Kidney epithelial cell (primary cell): ENCODE results near the gene HHATL. TPM values are rescaled to one million over a fixed set of nuclear protein-coding genes. Genes with fewer than 3 reads are reported as not detected.

Experiments used
- DNase-seq: peaks from one replicate; pipeline ENCODE4 v3.0.0-alpha.2; 2010; ENCODE audit warnings: low read depth
- H3K27me3 ChIP-seq: 2 replicates; pipeline ENCODE4 v1.6.0; 2011; ENCODE audit warnings: low read length; ENCODE audit not compliant: control insufficient read depth, insufficient read depth
- H3K36me3 ChIP-seq: 2 replicates; pipeline ENCODE4 v1.5.1; 2011; ENCODE audit warnings: low read length; ENCODE audit not compliant: control insufficient read depth, insufficient read depth
- H3K4me3 ChIP-seq: 2 replicates; pipeline ENCODE4 v1.5.1; 2011; ENCODE audit warnings: low read depth, mild to moderate bottlenecking, control low read depth, low read length
- CTCF ChIP-seq: IDR thresholded peaks from 2 replicates; pipeline ENCODE4 v1.5.1; 2011; ENCODE audit warnings: mild to moderate bottlenecking, moderate library complexity, low read length, control low read depth, inconsistent platforms; ENCODE audit not compliant: insufficient read depth, poor library complexity, severe bottlenecking
- total RNA-seq: library from RNA; depleted of rRNA; stranded (reverse); fragments of >200 nt; gene quantifications from 2 replicates; pipeline ENCODE4 v1.2.3, GENCODE V29; 2015

HHATL gene
- total RNA-seq, 1 donor from 2014 or later, result not detected

GRCh38 chr3:42649783-42650182 lies 52.8 kb downstream of the HHATL start:
- no peaks in the 10 kb centered on the region for H3K36me3 ChIP-seq
- no peak overlapping the region for H3K4me3 ChIP-seq
- DNase-seq, result no peak
- no peaks in the 10 kb centered on the region for H3K27me3 ChIP-seq
- TF ChIP-seq CTCF, result no peak

- Histone ChIP-seq H3K27me3 (no peaks in the 10 kb centered on the region), H3K4me3 (no peak overlapping the region), H3K36me3 (peaks cover 2% of the 10 kb centered on the region)
- DNase-seq, result no peak
- TF ChIP-seq CTCF, result no peak
These were observed 53.6 kb downstream of the HHATL start for GRCh38 chr3:42649006-42649405.

GRCh38 chr3:42647821-42648459 lies 54.7 kb downstream of the HHATL start:
- H3K4me3 ChIP-seq, result no peak overlapping the region
- no peak for DNase-seq
- peaks cover 2% of the 10 kb centered on the region for H3K36me3 ChIP-seq
- H3K27me3 ChIP-seq, result no peaks in the 10 kb centered on the region
- TF ChIP-seq CTCF, result no peak

Other genes with a start within 250 kb of the HHATL start
- 1.3 and 3.7 TPM in 2 replicates for gene VIPR1, start 200.2 kb downstream of the HHATL start, total RNA-seq
- 63.8 and 73.3 TPM in 2 replicates for gene SEC22C, start 120.8 kb downstream of the HHATL start, total RNA-seq
- 31.6 and 31.8 TPM in 2 replicates for gene SS18L2, start 111.9 kb downstream of the HHATL start, total RNA-seq
- gene NKTR, start 102.1 kb downstream of the HHATL start, total RNA-seq, result 29.8 and 34.9 TPM in 2 replicates
- 8.8 and 11.1 TPM in 2 replicates for gene ZBTB47, start 49.1 kb downstream of the HHATL start, total RNA-seq
- not detected in 2 replicates for gene KLHL40, start 17.3 kb downstream of the HHATL start, total RNA-seq
- gene CCDC13, start 70.5 kb upstream of the HHATL start, total RNA-seq, result 0.33 and 2.1 TPM in 2 replicates
- 181 and 190 TPM in 2 replicates for gene HIGD1A, start 101.7 kb upstream of the HHATL start, total RNA-seq
- gene ACKR2, start 106.6 kb upstream of the HHATL start, total RNA-seq, result 6.2 and 6.4 TPM in 2 replicates
- gene CYP8B1, start 173.1 kb upstream of the HHATL start, total RNA-seq, result not detected in 2 replicates
- gene ZNF662, start 203.3 kb upstream of the HHATL start, total RNA-seq, result 4.1 and 5.3 TPM in 2 replicates